GM18519 (cell line): ENCODE measurements around the gene ERCC5.

Experiments
- ATAC-seq: cut with Tn5 transposase; IDR thresholded peaks from one replicate; pipeline ENCODE4 v1.9.1; 2021; ENCODE audit warnings: mild to moderate bottlenecking, moderate library complexity; ENCODE audit not compliant: unreplicated experiment, low FRiP score

The ERCC5 gene

GRCh38 chr13:102879793-102880499, 34.1 kb downstream of the ERCC5 start:
- ATAC-seq = no peak

- no peak for ATAC-seq
Observed at GRCh38 chr13:102881819-102882686, 36.2 kb downstream of the ERCC5 start.

- no peak for ATAC-seq
Observed at GRCh38 chr13:102892503-102892902, 46.7 kb downstream of the ERCC5 start.

GRCh38 chr13:102897371-102898138, 51.7 kb downstream of the ERCC5 start:
- no peak for ATAC-seq

- ATAC-seq = no peak
Observed at GRCh38 chr13:102900193-102900608, 54.4 kb downstream of the ERCC5 start.

DNA sequence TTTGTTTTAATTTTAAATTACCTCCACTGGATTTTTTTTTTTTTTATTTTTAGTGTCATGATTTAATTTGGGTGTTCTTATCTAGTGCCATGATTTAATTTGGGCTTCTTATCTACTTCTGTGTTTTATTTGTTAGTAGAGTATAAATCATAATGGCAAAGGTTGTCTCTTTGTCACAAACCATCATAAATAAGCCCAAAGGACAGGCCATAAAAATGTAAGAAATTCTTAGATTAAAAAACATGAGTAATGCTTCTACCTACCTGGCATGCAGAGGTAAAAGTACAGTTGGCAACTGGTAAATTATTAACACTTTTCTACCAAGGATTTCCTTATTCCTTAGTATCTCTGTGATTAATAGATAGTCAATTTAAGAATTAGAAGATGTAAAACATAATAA, 55.2 kb downstream of the ERCC5 start:
- no peak for ATAC-seq

GRCh38 chr13:102901615-102902305, 55.9 kb downstream of the ERCC5 start:
- no peak for ATAC-seq

- ATAC-seq = no peak
Observed at GRCh38 chr13:102902789-102903347, 57.0 kb downstream of the ERCC5 start.

GRCh38 chr13:102903659-102904407, 58.0 kb downstream of the ERCC5 start:
- no peak for ATAC-seq

GRCh38 chr13:102904408-102904862, 58.6 kb downstream of the ERCC5 start:
- no peak for ATAC-seq

DNA sequence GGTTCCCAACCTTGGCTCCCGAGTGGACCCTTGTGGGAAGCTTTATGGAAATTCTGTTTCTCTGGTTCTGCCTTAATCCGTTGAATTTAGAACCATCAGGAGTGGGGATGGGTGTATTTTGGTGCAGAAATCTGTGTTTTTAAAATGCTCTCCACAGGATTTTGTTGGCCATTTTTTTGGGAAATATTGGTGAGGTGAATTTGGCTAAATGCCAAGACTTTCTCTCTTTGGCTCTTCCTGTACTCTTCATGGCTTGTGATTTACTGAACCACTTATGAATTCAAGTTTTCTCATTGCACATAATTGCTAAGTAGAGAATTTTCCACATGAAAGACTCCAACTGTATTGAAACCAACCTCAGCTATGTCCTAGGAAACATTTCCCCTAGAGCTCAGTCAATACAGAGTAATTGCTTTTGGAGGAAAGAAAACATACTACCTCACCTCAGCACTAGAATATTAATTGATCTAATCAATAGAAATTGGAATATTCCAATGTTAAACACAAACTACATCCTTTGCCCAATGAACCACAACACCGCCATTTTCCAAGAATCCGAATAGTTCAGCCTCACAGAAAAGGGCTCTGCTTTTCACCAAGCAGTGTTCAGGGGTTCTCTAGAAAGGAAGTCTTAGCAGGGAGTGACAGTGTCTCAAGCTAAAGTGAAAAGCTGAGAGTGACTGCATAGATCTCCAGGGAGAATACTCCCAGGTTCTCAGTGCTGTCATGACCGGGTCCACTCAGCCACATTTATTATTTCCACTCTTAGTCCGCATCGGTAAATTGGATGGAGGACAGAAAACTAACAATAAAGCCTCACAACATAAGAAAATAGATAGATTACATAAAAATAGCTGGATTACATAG, 60.3 kb downstream of the ERCC5 start:
- no peak for ATAC-seq

GRCh38 chr13:102907016-102907756, 61.4 kb downstream of the ERCC5 start:
- ATAC-seq = peak; percentile 82

GRCh38 chr13:102907886-102908515, 62.2 kb downstream of the ERCC5 start:
- ATAC-seq = no peak

- ATAC-seq = no peak
Observed at GRCh38 chr13:102909971-102910370, 64.1 kb downstream of the ERCC5 start.

DNA sequence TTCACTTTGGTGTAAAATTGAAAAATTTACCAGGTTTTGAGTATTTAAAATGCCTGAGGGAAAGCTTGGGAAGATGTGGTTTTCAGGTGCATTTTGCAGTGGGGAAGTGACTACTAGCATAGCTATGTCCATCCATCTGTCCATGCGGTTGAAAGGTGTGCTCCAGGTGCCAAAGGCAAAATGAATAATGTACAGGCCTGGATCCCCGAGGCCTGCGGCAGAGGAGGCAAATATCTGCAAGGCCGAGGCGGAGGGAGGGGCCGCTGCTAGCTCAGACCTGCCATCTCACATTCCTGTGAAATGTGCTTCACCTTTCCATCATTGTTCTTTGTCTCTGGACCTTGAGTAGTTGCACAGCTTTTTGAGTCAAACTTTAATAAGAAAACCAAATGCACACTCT, 65.5 kb downstream of the ERCC5 start:
- ATAC-seq = no peak

DNA sequence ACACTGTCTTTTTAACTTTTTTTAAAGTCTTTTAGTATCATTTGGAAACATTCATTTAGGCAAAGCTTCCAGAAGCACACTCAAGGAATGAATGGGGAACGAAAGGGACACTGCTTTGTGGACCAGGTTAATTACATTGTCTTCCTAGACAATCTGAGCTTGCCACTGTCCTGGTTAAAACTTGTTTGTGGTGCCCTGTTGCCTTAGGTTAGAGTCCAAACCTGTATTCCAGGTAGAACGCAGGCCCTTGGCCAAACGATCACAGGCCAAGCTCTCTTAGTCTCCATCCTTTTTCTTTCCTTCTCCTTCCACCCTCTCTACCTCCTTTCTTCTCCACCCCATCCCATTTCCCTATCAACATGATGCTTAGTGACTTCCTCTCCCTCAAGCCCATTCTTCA, 66.8 kb downstream of the ERCC5 start:
- ATAC-seq = no peak

- ATAC-seq = no peak
Observed at GRCh38 chr13:102913914-102914313, 68.1 kb downstream of the ERCC5 start.
